Heart left ventricle (tissue), 13 donors: ENCODE data around the gene TJAP1.
"Not testable (repeated sequence)": the region's sequence is repeated elsewhere in the genome, so short reads cannot be mapped to it uniquely, and the experiment has no call there.

Experiments used
- POLR2A ChIP-seq, 2 donors: fragments of 450-650 bp; IDR thresholded peaks; one replicate each; pipeline ENCODE4 v1.6.1; 2017; ENCODE audit warnings: antibody characterized with exemption in 2 of 2, mild to moderate bottlenecking in 2 of 2, moderate library complexity in 2 of 2
- TF ChIP-seq, protein P1 (sequence below), 12 donors: fragments of 200-600 bp; sonication (generic) in 4 of 12; IDR thresholded peaks; one replicate each; pipeline versions ENCODE4 v1.5.0 to v1.8.0; 2018 to 2022; ENCODE audit warnings: antibody characterized with exemption in 12 of 12, mild to moderate bottlenecking in 5 of 12
- donor health status: ischemic (EF 13 %, LVEDD 7.1; RV severe dilation, severe dysfunction).
- donor health status: DM: no; HTN: yes; CAD: no.
- donor health status: DM: no; HTN: no; CAD: no.
- donor health status: ischemic (EF 25% LVEDD 6.9; RV normal size, moderate dysfunction).
- donor health status: ischemic (EF 25% LVEDD 5.7; RV mildly dilated, moderate dysfunction).
- donor health status: ischemic (EF 35%, LVEDD 5.7; RV mildly dilated, moderate dysfunction).
- donor health status: nonischemic (EF 11% LVEDD 7.7; RV severe dilation, severe dysfunction).
- donor health status: DM: yes; HTN: yes; CAD: no.
- donor health status: PGD.
- donor health status: ischemic (EF 29% LVEDD 5.4; RV normal size, mild dysfunction).
- donor health status: nonischemic (EF 23%, LVEDD 6.1; RV moderate dilation, normal function).

DNA sequence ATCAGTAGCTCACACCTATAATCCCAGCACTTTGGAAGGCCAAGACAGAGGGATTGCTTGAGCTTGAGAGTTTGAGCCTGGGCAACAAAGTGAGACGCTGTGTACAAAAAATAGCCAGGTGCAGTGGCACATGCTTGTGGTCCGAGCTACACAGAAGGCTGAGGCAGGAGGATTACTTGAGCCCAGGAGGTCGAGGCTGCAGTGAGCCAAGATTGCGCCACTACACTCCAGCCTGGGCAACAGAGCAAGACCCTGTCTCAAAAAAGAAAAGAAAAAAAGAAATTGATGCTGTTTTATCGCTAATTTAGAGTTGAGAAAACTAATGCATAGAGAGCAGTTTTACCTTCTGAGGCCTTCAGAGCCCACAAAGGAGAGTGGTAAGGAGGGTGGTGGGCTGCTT, 20.9 kb downstream of the TJAP1 start:
- TF ChIP-seq, protein P1, sequence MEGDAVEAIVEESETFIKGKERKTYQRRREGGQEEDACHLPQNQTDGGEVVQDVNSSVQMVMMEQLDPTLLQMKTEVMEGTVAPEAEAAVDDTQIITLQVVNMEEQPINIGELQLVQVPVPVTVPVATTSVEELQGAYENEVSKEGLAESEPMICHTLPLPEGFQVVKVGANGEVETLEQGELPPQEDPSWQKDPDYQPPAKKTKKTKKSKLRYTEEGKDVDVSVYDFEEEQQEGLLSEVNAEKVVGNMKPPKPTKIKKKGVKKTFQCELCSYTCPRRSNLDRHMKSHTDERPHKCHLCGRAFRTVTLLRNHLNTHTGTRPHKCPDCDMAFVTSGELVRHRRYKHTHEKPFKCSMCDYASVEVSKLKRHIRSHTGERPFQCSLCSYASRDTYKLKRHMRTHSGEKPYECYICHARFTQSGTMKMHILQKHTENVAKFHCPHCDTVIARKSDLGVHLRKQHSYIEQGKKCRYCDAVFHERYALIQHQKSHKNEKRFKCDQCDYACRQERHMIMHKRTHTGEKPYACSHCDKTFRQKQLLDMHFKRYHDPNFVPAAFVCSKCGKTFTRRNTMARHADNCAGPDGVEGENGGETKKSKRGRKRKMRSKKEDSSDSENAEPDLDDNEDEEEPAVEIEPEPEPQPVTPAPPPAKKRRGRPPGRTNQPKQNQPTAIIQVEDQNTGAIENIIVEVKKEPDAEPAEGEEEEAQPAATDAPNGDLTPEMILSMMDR (IDR thresholded peaks at IDR 0.05) = not testable (repeated sequence)
- TF ChIP-seq POLR2A (IDR thresholded peaks at IDR 0.05) = not testable (repeated sequence)
